K562 (cell line): ENCODE measurements around the gene PINK1. TPM values are rescaled to one million over a fixed set of nuclear protein-coding genes. Genes with fewer than 3 reads are reported as not detected.
A peak's percentile ranks its signal among the peaks of the same experiment; 100 is the strongest.

Experiments used
- ARID2 ChIP-seq: fragments of 450-650 bp; IDR thresholded peaks from 2 replicates; pipeline ENCODE4 v1.6.1; 2017; ENCODE audit warnings: antibody characterized with exemption, mild to moderate bottlenecking
- CBFA2T3 ChIP-seq: fragments of 450-650 bp; IDR thresholded peaks from 2 replicates; pipeline ENCODE4 v1.6.1; 2017
- CHD1 ChIP-seq: fragments of 200-600 bp; sonication (generic); IDR thresholded peaks from one replicate; pipeline ENCODE4 v1.6.1; 2012; ENCODE audit warnings: mild to moderate bottlenecking, moderate library complexity, low read length, inconsistent platforms
- GABPB1 ChIP-seq: sonication (generic); formaldehyde crosslinking; IDR thresholded peaks from 2 replicates; pipeline ENCODE4 v1.8.0; 2022; ENCODE audit warnings: mild to moderate bottlenecking, missing genetic modification reagents
- HDAC1 ChIP-seq, 2 experiments: fragments of 450-650 bp; IDR thresholded peaks; 2 replicates each; pipeline ENCODE4 v1.6.1; 2016 to 2017; ENCODE audit warnings: inconsistent platforms in 1 of 2, mild to moderate bottlenecking in 1 of 2, moderate library complexity in 1 of 2
- HMG20B ChIP-seq: fragments of 250-450 bp; sonication (Bioruptor Pico); IDR thresholded peaks from 2 replicates; pipeline ENCODE4 v1.5.0; 2021; ENCODE audit warnings: mild to moderate bottlenecking
- MED1 ChIP-seq: sonication (generic); formaldehyde crosslinking; IDR thresholded peaks from 2 replicates; pipeline ENCODE4 v1.8.1; 2023; ENCODE audit warnings: missing genetic modification reagents, borderline replicate concordance
- NCOA1 ChIP-seq: fragments of 450-650 bp; IDR thresholded peaks from 2 replicates; pipeline ENCODE4 v1.6.1; 2016; ENCODE audit warnings: low read depth
- PRPF4 ChIP-seq: fragments of 200-400 bp; formaldehyde crosslinking; IDR thresholded peaks from one replicate; pipeline ENCODE4 v1.6.1; 2017; ENCODE audit warnings: low read length, low read depth, mild to moderate bottlenecking; ENCODE audit not compliant: insufficient read depth, poor library complexity, severe bottlenecking
- RBFOX2 ChIP-seq: fragments of 200-400 bp; formaldehyde crosslinking; IDR thresholded peaks from 2 replicates; pipeline ENCODE4 v1.6.1; 2017; ENCODE audit warnings: low read depth, mild to moderate bottlenecking, low read length, moderate library complexity
- RFX5 ChIP-seq: IDR thresholded peaks from 2 replicates; pipeline ENCODE4 v1.6.1; 2011; ENCODE audit warnings: low read depth, mild to moderate bottlenecking, improper control_type of control experiment, low read length
- ZNF133 ChIP-seq: fragments of 250-450 bp; sonication (Bioruptor Pico); IDR thresholded peaks from 2 replicates; pipeline ENCODE4 v1.4.0; 2020; ENCODE audit warnings: mild to moderate bottlenecking
- ZNF212 ChIP-seq: fragments of 450-650 bp; formaldehyde crosslinking; IDR thresholded peaks from 2 replicates; pipeline ENCODE4 v1.4.0; 2020; ENCODE audit warnings: mild to moderate bottlenecking
- polyA plus RNA-seq, 8 experiments: library from polyadenylated mRNA; depleted of rRNA in 4 of 8; stranded (reverse) in 5 of 8; unstranded in 3 of 8; fragments of >200 nt; fragmentation: Nextera tagmentation in 2 of 8; fragmentation: Illumina TruSeq in 1 of 8; extraction: Ambion mirVana in 2 of 8; extraction: Trizol in 1 of 8; gene quantifications; 2 replicates each; pipeline versions ENCODE4 v1.2.1 to v1.2.3, GENCODE V29; 2011 to 2014; ENCODE audit warnings: inconsistent platforms in 1 of 8, missing spikeins in 1 of 8
- total RNA-seq, 7 experiments: library from RNA; depleted of rRNA in 6 of 7; stranded (reverse); fragments of >200 nt in 6 of 7; fragmentation: Illumina TruSeq in 2 of 7; extraction: Trizol in 2 of 7; gene quantifications; 2 replicates each; pipeline versions ENCODE4 v1.2.1 to v1.2.3, GENCODE V29; 2011 to 2021; ENCODE audit warnings: low replicate concordance in 1 of 7
- TF ChIP-seq, protein P1 (sequence below): fragments of 250-450 bp; sonication (Bioruptor Pico); IDR thresholded peaks from 2 replicates; pipeline ENCODE4 v1.4.0; 2020; ENCODE audit warnings: mild to moderate bottlenecking, moderate library complexity, borderline replicate concordance
- TF ChIP-seq, protein P2 (sequence below): IDR thresholded peaks from 2 replicates; pipeline ENCODE4 v1.6.1; 2014; ENCODE audit warnings: antibody characterized with exemption
- TF ChIP-seq, protein P3 (sequence below): fragments of 250-450 bp; sonication (Bioruptor Pico); IDR thresholded peaks from 2 replicates; pipeline ENCODE4 v1.4.0; 2020
- TF ChIP-seq, protein P4 (sequence below): fragments of 250-450 bp; sonication (Bioruptor Pico); IDR thresholded peaks from 2 replicates; pipeline ENCODE4 v1.9.0; 2021; ENCODE audit warnings: mild to moderate bottlenecking
- TF ChIP-seq, protein P5 (sequence below), 2 experiments: fragments of 450-650 bp in 1 of 2; sonication (generic) in 1 of 2; formaldehyde crosslinking; conservative IDR thresholded peaks; 2 replicates each; pipeline versions ENCODE4 v1.4.0 to v1.8.1; 2020 to 2022; ENCODE audit warnings: mild to moderate bottlenecking in 1 of 2, missing genetic modification reagents in 1 of 2

The PINK1 gene
- total and polyA plus RNA-seq, 9 of the 15 experiments (the other 6 are each of a cell fraction or from before 2014, with no cell fraction given), result 1.5 to 11.3 (median 6.8) TPM

DNA sequence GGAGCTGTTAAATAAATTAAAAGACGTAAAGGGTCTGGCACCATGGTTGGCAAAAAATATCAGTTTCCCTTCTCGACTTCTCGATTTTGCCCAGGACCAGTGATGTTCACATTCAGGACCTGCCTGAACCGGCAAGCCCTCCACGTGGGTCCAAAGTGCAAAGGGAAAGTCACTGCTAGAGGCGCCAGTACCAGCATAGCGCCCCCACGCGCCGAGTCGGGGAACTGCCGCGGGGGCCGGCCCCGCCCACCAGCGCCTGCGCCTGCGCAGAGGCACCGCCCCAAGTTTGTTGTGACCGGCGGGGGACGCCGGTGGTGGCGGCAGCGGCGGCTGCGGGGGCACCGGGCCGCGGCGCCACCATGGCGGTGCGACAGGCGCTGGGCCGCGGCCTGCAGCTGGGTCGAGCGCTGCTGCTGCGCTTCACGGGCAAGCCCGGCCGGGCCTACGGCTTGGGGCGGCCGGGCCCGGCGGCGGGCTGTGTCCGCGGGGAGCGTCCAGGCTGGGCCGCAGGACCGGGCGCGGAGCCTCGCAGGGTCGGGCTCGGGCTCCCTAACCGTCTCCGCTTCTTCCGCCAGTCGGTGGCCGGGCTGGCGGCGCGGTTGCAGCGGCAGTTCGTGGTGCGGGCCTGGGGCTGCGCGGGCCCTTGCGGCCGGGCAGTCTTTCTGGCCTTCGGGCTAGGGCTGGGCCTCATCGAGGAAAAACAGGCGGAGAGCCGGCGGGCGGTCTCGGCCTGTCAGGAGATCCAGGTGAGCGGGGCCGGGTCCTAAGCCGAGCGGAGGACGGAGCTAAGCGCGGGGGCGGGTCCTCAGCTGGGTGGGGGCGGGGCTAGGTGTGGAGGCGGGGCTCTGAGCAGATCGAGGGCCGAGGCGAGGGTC, at the start of gene PINK1 (continued):
- TF ChIP-seq GABPB1 (CRISPR knock-in tag) (no peak), MED1 (CRISPR knock-in tag) (no peak), HMG20B (CRISPR knock-in tag) (no peak), CHD1 (no peak), ZNF133 (CRISPR knock-in tag) (no peak), RBFOX2 (peak; percentile 73), ZNF212 (no peak), PRPF4 (no peak), RFX5 (no peak), NCOA1 (no peak), HDAC1 (IDR thresholded peaks at IDR 0.05) (peak in 1 of 2 experiments; percentile 28; a peak in 2 of 4 replicates), CBFA2T3 (no peak), ARID2 (no peak)
- TF ChIP-seq, protein P1, sequence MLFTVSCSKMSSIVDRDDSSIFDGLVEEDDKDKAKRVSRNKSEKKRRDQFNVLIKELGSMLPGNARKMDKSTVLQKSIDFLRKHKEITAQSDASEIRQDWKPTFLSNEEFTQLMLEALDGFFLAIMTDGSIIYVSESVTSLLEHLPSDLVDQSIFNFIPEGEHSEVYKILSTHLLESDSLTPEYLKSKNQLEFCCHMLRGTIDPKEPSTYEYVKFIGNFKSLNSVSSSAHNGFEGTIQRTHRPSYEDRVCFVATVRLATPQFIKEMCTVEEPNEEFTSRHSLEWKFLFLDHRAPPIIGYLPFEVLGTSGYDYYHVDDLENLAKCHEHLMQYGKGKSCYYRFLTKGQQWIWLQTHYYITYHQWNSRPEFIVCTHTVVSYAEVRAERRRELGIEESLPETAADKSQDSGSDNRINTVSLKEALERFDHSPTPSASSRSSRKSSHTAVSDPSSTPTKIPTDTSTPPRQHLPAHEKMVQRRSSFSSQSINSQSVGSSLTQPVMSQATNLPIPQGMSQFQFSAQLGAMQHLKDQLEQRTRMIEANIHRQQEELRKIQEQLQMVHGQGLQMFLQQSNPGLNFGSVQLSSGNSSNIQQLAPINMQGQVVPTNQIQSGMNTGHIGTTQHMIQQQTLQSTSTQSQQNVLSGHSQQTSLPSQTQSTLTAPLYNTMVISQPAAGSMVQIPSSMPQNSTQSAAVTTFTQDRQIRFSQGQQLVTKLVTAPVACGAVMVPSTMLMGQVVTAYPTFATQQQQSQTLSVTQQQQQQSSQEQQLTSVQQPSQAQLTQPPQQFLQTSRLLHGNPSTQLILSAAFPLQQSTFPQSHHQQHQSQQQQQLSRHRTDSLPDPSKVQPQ (CRISPR knock-in tag), result no peak
- TF ChIP-seq, protein P2, sequence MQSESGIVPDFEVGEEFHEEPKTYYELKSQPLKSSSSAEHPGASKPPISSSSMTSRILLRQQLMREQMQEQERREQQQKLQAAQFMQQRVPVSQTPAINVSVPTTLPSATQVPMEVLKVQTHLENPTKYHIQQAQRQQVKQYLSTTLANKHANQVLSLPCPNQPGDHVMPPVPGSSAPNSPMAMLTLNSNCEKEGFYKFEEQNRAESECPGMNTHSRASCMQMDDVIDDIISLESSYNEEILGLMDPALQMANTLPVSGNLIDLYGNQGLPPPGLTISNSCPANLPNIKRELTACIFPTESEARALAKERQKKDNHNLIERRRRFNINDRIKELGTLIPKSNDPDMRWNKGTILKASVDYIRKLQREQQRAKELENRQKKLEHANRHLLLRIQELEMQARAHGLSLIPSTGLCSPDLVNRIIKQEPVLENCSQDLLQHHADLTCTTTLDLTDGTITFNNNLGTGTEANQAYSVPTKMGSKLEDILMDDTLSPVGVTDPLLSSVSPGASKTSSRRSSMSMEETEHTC, result no peak
- TF ChIP-seq, protein P3, sequence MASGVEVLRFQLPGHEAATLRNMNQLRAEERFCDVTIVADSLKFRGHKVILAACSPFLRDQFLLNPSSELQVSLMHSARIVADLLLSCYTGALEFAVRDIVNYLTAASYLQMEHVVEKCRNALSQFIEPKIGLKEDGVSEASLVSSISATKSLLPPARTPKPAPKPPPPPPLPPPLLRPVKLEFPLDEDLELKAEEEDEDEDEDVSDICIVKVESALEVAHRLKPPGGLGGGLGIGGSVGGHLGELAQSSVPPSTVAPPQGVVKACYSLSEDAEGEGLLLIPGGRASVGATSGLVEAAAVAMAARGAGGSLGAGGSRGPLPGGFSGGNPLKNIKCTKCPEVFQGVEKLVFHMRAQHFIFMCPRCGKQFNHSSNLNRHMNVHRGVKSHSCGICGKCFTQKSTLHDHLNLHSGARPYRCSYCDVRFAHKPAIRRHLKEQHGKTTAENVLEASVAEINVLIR, result no peak
- TF ChIP-seq, protein P4, sequence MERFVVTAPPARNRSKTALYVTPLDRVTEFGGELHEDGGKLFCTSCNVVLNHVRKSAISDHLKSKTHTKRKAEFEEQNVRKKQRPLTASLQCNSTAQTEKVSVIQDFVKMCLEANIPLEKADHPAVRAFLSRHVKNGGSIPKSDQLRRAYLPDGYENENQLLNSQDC (CRISPR knock-in tag), result no peak
- TF ChIP-seq, protein P5, sequence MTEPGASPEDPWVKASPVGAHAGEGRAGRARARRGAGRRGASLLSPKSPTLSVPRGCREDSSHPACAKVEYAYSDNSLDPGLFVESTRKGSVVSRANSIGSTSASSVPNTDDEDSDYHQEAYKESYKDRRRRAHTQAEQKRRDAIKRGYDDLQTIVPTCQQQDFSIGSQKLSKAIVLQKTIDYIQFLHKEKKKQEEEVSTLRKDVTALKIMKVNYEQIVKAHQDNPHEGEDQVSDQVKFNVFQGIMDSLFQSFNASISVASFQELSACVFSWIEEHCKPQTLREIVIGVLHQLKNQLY (CRISPR knock-in tag; conservative IDR thresholded peaks at IDR 0.05), result no peak
